ENCODE results near the gene CDCA7L.
A peak's percentile ranks its signal among the peaks of the same experiment; 100 is the strongest.
"Not testable (repeated sequence)": the region's sequence is repeated elsewhere in the genome, so short reads cannot be mapped to it uniquely, and the experiment has no call there.

CDCA7L gene

GRCh38 chr7:21942955-21943354 lies 2.7 kb downstream of the CDCA7L start:
- peaks cover 39% of the 10 kb centered on the region for H3K4me1 ChIP-seq (ENCODE audit: control insufficient read depth, insufficient read depth, low read length)
- H3K4me3 ChIP-seq (ENCODE audit: low read depth, low read length) = peak overlapping the region; percentile 6
- no peak overlapping the region for H3K9ac ChIP-seq (ENCODE audit: low read depth, low read length)
- no peaks in the 10 kb centered on the region for H3K27me3 ChIP-seq (ENCODE audit: control insufficient read depth, insufficient read depth, low read length)
- H3K36me3 ChIP-seq (ENCODE audit: control insufficient read depth, insufficient read depth, low read length) = no peaks in the 10 kb centered on the region
- H3K9me3 ChIP-seq (ENCODE audit: control insufficient read depth, insufficient read depth, low read length) = no peaks in the 10 kb centered on the region

GRCh38 chr7:21941611-21942141 lies 4.0 kb downstream of the CDCA7L start:
- no peaks in the 10 kb centered on the region for H3K36me3 ChIP-seq (ENCODE audit: control insufficient read depth, insufficient read depth, low read length)
- no peak overlapping the region for H3K9ac ChIP-seq (ENCODE audit: low read depth, low read length)
- no peaks in the 10 kb centered on the region for H3K27me3 ChIP-seq (ENCODE audit: control insufficient read depth, insufficient read depth, low read length)
- H3K4me3 ChIP-seq (ENCODE audit: low read depth, low read length) = no peak overlapping the region
- peaks cover 35% of the 10 kb centered on the region for H3K4me1 ChIP-seq (ENCODE audit: control insufficient read depth, insufficient read depth, low read length)
- no peaks in the 10 kb centered on the region for H3K9me3 ChIP-seq (ENCODE audit: control insufficient read depth, insufficient read depth, low read length)

DNA sequence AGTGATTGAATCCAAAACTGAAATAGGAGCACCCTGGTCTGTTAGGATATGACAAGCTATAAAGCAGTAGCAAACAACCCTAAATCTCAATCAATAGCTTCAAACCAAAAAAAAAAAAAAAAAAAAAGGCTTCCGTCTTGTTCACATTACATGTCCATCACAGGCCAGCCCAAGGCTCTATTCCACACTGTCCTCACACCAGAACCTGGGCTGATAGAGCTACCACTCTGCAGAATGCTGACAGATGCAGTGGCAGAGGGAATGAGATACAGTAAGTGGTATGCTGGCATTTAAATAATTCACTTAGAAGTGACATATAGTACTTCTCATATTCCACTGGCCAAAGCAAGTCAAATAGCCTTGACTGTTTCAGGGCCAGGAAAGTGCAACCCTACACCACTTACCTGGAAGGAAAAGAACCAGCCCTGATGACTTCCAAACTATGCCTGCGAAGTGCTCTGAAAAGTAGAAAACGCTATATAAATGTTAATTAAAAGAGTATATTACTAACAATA lies 5.8 kb downstream of the CDCA7L start:
- no peak overlapping the region for H3K4me3 ChIP-seq (ENCODE audit: low read depth, low read length)
- H3K36me3 ChIP-seq (ENCODE audit: control insufficient read depth, insufficient read depth, low read length) = no peaks in the 10 kb centered on the region
- H3K27me3 ChIP-seq (ENCODE audit: control insufficient read depth, insufficient read depth, low read length) = no peaks in the 10 kb centered on the region
- H3K9ac ChIP-seq (ENCODE audit: low read depth, low read length) = no peak overlapping the region
- peaks cover 31% of the 10 kb centered on the region for H3K4me1 ChIP-seq (ENCODE audit: control insufficient read depth, insufficient read depth, low read length)
- H3K9me3 ChIP-seq (ENCODE audit: control insufficient read depth, insufficient read depth, low read length) = no peaks in the 10 kb centered on the region

GRCh38 chr7:21939136-21939857 lies 6.4 kb downstream of the CDCA7L start:
- Histone ChIP-seq H3K4me1 (ENCODE audit: control insufficient read depth, insufficient read depth, low read length) (peaks cover 31% of the 10 kb centered on the region), H3K4me3 (ENCODE audit: low read depth, low read length) (no peak overlapping the region)

DNA sequence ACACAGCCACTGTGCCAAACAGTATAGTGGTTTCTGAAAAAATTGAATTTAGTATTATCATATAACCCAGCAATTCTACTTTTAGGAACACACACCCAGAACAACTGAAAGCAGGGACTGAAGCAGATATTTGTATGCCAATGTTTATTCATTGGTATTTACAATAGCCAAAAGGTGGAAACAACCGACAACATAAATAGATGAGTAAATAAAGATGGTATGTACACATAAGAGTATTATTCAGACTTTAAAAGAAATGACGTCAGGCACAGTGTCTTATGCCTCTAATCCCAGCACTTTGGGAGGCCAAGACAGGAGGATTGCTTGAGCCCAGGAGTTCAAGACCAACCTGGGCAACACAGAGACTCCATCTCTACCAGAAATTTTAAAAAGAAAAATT lies 7.2 kb downstream of the CDCA7L start:
- peaks cover 31% of the 10 kb centered on the region for H3K4me1 ChIP-seq (ENCODE audit: control insufficient read depth, insufficient read depth, low read length)
- no peaks in the 10 kb centered on the region for H3K9me3 ChIP-seq (ENCODE audit: control insufficient read depth, insufficient read depth, low read length)
- H3K9ac ChIP-seq (ENCODE audit: low read depth, low read length) = no peak overlapping the region
- no peak overlapping the region for H3K4me3 ChIP-seq (ENCODE audit: low read depth, low read length)
- H3K36me3 ChIP-seq (ENCODE audit: control insufficient read depth, insufficient read depth, low read length) = no peaks in the 10 kb centered on the region
- H3K27me3 ChIP-seq (ENCODE audit: control insufficient read depth, insufficient read depth, low read length) = no peaks in the 10 kb centered on the region

More at GRCh38 chr7:21939136-21939857, 6.4 kb downstream of the CDCA7L start:
- H3K9me3 ChIP-seq (ENCODE audit: control insufficient read depth, insufficient read depth, low read length) = no peaks in the 10 kb centered on the region
- H3K36me3 ChIP-seq (ENCODE audit: control insufficient read depth, insufficient read depth, low read length) = no peaks in the 10 kb centered on the region
- no peaks in the 10 kb centered on the region for H3K27me3 ChIP-seq (ENCODE audit: control insufficient read depth, insufficient read depth, low read length)
- H3K9ac ChIP-seq (ENCODE audit: low read depth, low read length) = no peak overlapping the region

DNA sequence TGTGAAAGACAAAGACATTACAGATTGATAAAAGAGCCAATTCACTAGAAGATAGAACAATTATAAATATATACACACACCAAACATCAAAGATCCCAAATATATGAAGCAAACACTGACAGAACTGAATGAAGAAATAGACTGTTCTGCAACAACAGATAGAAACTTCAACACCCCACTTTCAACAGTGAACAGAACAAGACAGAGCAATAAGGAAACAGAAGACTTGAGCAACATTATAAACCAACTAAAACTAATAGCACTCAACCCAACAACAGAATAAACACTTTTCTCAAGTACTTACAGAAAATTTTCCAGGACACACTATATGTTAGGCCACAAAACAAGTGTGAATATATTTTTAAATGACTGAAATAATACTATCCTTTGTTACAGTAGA lies 10.9 kb downstream of the CDCA7L start:
- Histone ChIP-seq H3K9ac (ENCODE audit: low read depth, low read length) (no peak overlapping the region), H3K9me3 (ENCODE audit: control insufficient read depth, insufficient read depth, low read length) (no peaks in the 10 kb centered on the region), H3K4me1 (ENCODE audit: control insufficient read depth, insufficient read depth, low read length) (peaks cover 7% of the 10 kb centered on the region), H3K4me3 (ENCODE audit: low read depth, low read length) (no peak overlapping the region), H3K27me3 (ENCODE audit: control insufficient read depth, insufficient read depth, low read length) (no peaks in the 10 kb centered on the region), H3K36me3 (ENCODE audit: control insufficient read depth, insufficient read depth, low read length) (no peaks in the 10 kb centered on the region)

DNA sequence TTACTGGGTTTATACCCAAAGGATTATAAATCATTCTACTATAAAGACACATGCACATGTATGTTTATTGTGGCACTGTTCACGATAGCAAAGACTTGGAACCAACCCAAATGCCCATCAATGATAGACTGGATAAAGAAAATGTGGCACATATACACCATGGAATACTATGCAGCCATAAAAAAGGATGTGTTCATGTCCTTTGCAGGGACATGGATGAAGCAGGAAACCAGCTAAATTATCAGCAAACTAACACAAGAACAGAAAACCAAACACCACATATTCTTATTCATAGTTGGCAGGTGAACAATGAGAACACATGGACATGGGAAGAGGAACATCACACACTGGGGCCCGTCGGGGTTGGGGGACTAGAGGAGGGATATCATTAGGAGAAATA lies 12.4 kb downstream of the CDCA7L start:
- H3K27me3 ChIP-seq (ENCODE audit: control insufficient read depth, insufficient read depth, low read length); H3K9ac ChIP-seq (ENCODE audit: low read depth, low read length): not testable (repeated sequence)

GRCh38 chr7:21927693-21928092 lies 18.0 kb downstream of the CDCA7L start:
- H3K9me3 ChIP-seq (ENCODE audit: control insufficient read depth, insufficient read depth, low read length) = no peaks in the 10 kb centered on the region
- H3K36me3 ChIP-seq (ENCODE audit: control insufficient read depth, insufficient read depth, low read length) = no peaks in the 10 kb centered on the region
- H3K27me3 ChIP-seq (ENCODE audit: control insufficient read depth, insufficient read depth, low read length) = no peaks in the 10 kb centered on the region
- peaks cover 16% of the 10 kb centered on the region for H3K4me1 ChIP-seq (ENCODE audit: control insufficient read depth, insufficient read depth, low read length)
- no peak overlapping the region for H3K4me3 ChIP-seq (ENCODE audit: low read depth, low read length)
- H3K9ac ChIP-seq (ENCODE audit: low read depth, low read length) = no peak overlapping the region

More for the DNA sequence above, 12.4 kb downstream of the CDCA7L start:
- not testable (repeated sequence) for H3K4me3 ChIP-seq (ENCODE audit: low read depth, low read length); H3K36me3 ChIP-seq (ENCODE audit: control insufficient read depth, insufficient read depth, low read length); H3K4me1 ChIP-seq (ENCODE audit: control insufficient read depth, insufficient read depth, low read length); H3K9me3 ChIP-seq (ENCODE audit: control insufficient read depth, insufficient read depth, low read length)

GRCh38 chr7:21926448-21926847 lies 19.3 kb downstream of the CDCA7L start:
- no peaks in the 10 kb centered on the region for H3K27me3 ChIP-seq (ENCODE audit: control insufficient read depth, insufficient read depth, low read length)
- no peaks in the 10 kb centered on the region for H3K36me3 ChIP-seq (ENCODE audit: control insufficient read depth, insufficient read depth, low read length)
- H3K9me3 ChIP-seq (ENCODE audit: control insufficient read depth, insufficient read depth, low read length) = no peaks in the 10 kb centered on the region
- H3K4me1 ChIP-seq (ENCODE audit: control insufficient read depth, insufficient read depth, low read length) = peaks cover 21% of the 10 kb centered on the region
- H3K4me3 ChIP-seq (ENCODE audit: low read depth, low read length) = no peak overlapping the region
- no peak overlapping the region for H3K9ac ChIP-seq (ENCODE audit: low read depth, low read length)

DNA sequence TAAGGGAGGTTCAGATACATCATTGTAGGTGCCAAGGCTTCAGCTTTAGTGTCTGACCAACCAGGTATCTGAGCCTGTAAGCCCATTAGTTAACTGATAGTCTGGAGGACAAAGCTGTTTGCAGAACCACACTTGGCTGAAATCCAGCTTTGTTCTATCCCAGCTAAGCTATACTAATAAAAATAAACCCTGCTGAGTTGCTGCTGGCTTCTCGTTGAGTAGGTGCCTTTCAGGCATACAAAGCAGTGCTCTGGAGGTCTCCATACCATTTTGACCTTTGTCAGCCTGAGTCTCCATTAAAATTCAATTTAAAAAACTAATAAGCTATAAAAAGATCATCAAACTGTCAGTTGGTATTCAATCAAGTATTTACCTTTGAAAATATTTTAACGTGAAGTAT lies 22.0 kb downstream of the CDCA7L start:
- Histone ChIP-seq H3K36me3 (ENCODE audit: control insufficient read depth, insufficient read depth, low read length) (no peaks in the 10 kb centered on the region), H3K4me3 (ENCODE audit: low read depth, low read length) (no peak overlapping the region), H3K4me1 (ENCODE audit: control insufficient read depth, insufficient read depth, low read length) (peaks cover 29% of the 10 kb centered on the region), H3K9ac (ENCODE audit: low read depth, low read length) (no peak overlapping the region), H3K9me3 (ENCODE audit: control insufficient read depth, insufficient read depth, low read length) (no peaks in the 10 kb centered on the region), H3K27me3 (ENCODE audit: control insufficient read depth, insufficient read depth, low read length) (no peaks in the 10 kb centered on the region)

- H3K4me1 ChIP-seq (ENCODE audit: control insufficient read depth, insufficient read depth, low read length) = peaks cover 27% of the 10 kb centered on the region
Observed at GRCh38 chr7:21922605-21923004, 23.1 kb downstream of the CDCA7L start.

GRCh38 chr7:21920936-21921335 lies 24.8 kb downstream of the CDCA7L start:
- Histone ChIP-seq H3K4me1 (ENCODE audit: control insufficient read depth, insufficient read depth, low read length) (peaks cover 24% of the 10 kb centered on the region), H3K4me3 (ENCODE audit: low read depth, low read length) (no peak overlapping the region), H3K9me3 (ENCODE audit: control insufficient read depth, insufficient read depth, low read length) (no peaks in the 10 kb centered on the region), H3K9ac (ENCODE audit: low read depth, low read length) (no peak overlapping the region), H3K36me3 (ENCODE audit: control insufficient read depth, insufficient read depth, low read length) (no peaks in the 10 kb centered on the region), H3K27me3 (ENCODE audit: control insufficient read depth, insufficient read depth, low read length) (no peaks in the 10 kb centered on the region)

More at GRCh38 chr7:21922605-21923004, 23.1 kb downstream of the CDCA7L start:
- H3K36me3 ChIP-seq (ENCODE audit: control insufficient read depth, insufficient read depth, low read length) = no peaks in the 10 kb centered on the region
- H3K9ac ChIP-seq (ENCODE audit: low read depth, low read length) = no peak overlapping the region
- H3K27me3 ChIP-seq (ENCODE audit: control insufficient read depth, insufficient read depth, low read length) = no peaks in the 10 kb centered on the region
- H3K9me3 ChIP-seq (ENCODE audit: control insufficient read depth, insufficient read depth, low read length) = no peaks in the 10 kb centered on the region
- no peak overlapping the region for H3K4me3 ChIP-seq (ENCODE audit: low read depth, low read length)
